Mesothelial cell of epicardium (in vitro differentiated cells): ENCODE measurements around the gene KLHL17. TPM values are rescaled to one million over a fixed set of nuclear protein-coding genes. Genes with fewer than 3 reads are reported as not detected.

Experiments
- DNase-seq, 2 experiments: peaks; one replicate each; pipeline ENCODE4 v3.0.0; 2021; ENCODE audit warnings: low spot score in 2 of 2; ENCODE audit not compliant: unreplicated experiment in 2 of 2
- H3K27ac Mint-ChIP-seq: 2 replicates; pipeline ENCODE4 v1.8.0; 2021; ENCODE audit warnings: mixed read lengths
- H3K27me3 Mint-ChIP-seq: 2 replicates; pipeline ENCODE4 v1.8.0; 2021; ENCODE audit warnings: low read depth, mixed read lengths
- H3K36me3 Mint-ChIP-seq: 2 replicates; pipeline ENCODE4 v1.8.0; 2021; ENCODE audit warnings: mixed read lengths
- H3K4me1 Mint-ChIP-seq: 2 replicates; pipeline ENCODE4 v1.8.0; 2021; ENCODE audit warnings: mixed read lengths
- H3K4me3 Mint-ChIP-seq: 2 replicates; pipeline ENCODE4 v1.8.0; 2021; ENCODE audit warnings: mild to moderate bottlenecking, moderate library complexity, mixed read lengths
- H3K9me3 Mint-ChIP-seq: 2 replicates; pipeline ENCODE4 v1.8.0; 2021; ENCODE audit warnings: mixed read lengths
- total RNA-seq: library from RNA; stranded (reverse); gene quantifications from 3 replicates; pipeline ENCODE4 v1.2.1, GENCODE V29; 2021
- TF ChIP-seq, protein P1 (sequence below): fragments of 200-600 bp; sonication (generic); IDR thresholded peaks from one replicate; pipeline ENCODE4 v1.5.0; 2021; ENCODE audit warnings: antibody characterized with exemption; ENCODE audit not compliant: unreplicated experiment

Gene KLHL17
- total RNA-seq, 1 donor from 2014 or later, result 47.0 TPM

DNA sequence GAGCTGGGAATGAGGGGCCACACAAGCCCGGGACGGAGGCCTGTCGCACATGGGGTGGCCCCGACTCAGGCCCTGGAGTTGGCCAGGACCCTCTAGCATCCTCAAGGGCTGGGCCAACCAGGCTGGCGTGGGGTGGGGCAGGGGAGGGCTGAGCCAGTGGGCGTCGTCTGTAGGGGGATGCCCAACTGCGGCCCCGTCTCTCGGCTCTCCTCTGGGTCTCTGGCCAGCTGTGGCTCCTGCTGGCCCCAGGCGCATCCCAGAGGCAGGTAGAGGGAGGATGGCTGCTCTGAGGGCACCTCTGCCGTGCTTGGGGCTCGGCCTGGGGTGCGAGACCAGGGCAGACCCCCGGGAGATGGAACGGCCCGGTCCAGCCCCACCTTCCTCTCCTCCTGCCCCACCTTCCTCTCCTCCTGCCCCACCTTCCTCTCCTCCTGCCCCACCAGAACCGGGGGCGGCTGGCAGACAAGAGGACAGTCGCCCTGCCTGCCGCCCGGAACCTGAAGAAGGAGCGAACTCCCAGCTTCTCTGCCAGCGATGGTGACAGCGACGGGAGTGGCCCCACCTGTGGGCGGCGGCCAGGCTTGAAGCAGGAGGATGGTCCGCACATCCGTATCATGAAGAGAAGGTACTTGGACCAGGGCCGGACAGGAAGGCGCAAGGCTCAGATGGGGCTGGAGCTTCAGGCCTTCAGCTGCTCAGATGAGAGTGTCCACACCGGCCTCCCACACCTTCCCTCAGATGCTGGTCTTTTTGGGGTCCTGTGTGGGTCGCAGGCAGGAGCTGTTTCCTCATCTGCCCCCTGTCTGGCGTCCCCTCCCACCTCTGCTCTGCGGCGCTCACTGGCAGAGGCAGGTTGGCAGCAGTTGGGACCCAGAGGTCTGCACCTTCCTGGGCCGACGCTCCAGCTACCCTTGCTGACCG is 30.4 kb upstream of the KLHL17 start:
- H3K27me3 Mint-ChIP-seq, result no peaks in the 10 kb centered on the region
- no peaks in the 10 kb centered on the region for H3K9me3 Mint-ChIP-seq
- peaks cover 9% of the 10 kb centered on the region for H3K36me3 Mint-ChIP-seq

DNA sequence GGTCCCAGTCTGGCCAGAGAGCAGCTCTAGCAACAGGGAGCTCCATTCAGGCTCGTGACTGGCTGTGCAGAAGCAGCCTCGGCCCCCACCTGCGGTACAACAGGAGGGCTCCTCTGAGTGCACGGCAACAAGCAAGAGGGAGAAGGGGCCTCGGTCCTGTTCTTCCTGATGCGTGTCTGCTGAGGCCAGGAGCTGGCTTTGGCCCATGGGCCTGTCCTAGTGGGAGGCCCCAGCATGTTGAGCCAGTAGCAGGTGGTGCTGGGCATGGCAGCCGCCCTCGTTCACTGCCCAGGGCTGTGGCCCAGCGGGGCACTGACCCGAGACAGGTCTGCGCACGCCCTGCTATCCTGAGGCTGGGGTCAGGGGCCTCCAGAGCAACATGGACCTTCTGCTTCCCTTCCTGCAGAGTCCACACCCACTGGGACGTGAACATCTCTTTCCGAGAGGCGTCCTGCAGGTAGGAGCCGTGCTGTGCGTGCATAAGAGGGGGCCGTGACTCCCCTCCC is 29.7 kb upstream of the KLHL17 start:
- no peak overlapping the region for H3K4me3 Mint-ChIP-seq
- H3K9me3 Mint-ChIP-seq, result no peaks in the 10 kb centered on the region
- peaks cover 64% of the 10 kb centered on the region for H3K4me1 Mint-ChIP-seq
- H3K27ac Mint-ChIP-seq, result no peak overlapping the region
- TF ChIP-seq, protein P1, sequence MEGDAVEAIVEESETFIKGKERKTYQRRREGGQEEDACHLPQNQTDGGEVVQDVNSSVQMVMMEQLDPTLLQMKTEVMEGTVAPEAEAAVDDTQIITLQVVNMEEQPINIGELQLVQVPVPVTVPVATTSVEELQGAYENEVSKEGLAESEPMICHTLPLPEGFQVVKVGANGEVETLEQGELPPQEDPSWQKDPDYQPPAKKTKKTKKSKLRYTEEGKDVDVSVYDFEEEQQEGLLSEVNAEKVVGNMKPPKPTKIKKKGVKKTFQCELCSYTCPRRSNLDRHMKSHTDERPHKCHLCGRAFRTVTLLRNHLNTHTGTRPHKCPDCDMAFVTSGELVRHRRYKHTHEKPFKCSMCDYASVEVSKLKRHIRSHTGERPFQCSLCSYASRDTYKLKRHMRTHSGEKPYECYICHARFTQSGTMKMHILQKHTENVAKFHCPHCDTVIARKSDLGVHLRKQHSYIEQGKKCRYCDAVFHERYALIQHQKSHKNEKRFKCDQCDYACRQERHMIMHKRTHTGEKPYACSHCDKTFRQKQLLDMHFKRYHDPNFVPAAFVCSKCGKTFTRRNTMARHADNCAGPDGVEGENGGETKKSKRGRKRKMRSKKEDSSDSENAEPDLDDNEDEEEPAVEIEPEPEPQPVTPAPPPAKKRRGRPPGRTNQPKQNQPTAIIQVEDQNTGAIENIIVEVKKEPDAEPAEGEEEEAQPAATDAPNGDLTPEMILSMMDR, result no peak
- DNase-seq, result no peak
- peaks cover 9% of the 10 kb centered on the region for H3K36me3 Mint-ChIP-seq
- H3K27me3 Mint-ChIP-seq, result no peaks in the 10 kb centered on the region

More for the DNA sequence above, 30.4 kb upstream of the KLHL17 start:
- H3K4me1 Mint-ChIP-seq, result peaks cover 57% of the 10 kb centered on the region
- H3K27ac Mint-ChIP-seq, result no peak overlapping the region
- TF ChIP-seq, protein P1, result no peak
- no peak for DNase-seq
- no peak overlapping the region for H3K4me3 Mint-ChIP-seq

DNA sequence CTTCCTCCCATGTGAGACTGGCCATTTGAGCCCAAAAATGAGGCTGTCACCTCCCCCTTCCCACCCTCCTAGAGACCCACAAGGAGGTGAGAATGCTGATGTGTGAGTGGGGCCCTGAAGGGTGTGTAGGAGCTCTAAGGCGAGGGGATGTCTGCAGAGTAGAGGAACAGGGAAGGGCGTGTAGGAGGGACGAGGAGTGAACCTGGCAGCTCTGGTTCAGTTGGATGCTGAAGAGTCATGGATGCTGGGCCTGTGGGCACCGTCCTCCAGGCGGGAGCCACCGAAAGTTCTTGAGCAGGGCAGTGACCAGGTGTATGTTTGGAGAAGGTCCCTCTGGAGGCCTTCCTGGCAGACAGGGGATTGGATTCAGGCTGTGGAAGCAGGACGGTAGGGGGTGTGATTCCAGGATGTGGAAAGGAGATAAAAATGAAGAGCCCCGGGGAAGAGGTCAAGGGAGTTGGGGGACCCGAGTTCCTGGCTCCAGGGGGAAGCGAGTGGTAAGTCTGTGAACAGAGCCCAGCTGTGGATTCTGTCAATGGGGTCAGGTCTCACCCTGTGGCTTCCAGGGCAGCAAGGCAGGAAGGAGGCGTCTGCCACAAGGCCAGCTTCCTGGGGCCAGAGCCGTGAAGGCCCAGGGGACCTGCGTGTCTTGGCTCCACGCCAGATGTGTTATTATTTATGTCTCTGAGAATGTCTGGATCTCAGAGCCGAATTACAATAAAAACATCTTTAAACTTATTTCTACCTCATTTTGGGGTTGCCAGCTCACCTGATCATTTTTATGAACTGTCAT is 28.8 kb upstream of the KLHL17 start:
- H3K27ac Mint-ChIP-seq, result no peak overlapping the region
- H3K4me1 Mint-ChIP-seq, result peaks cover 62% of the 10 kb centered on the region
- H3K36me3 Mint-ChIP-seq, result peaks cover 9% of the 10 kb centered on the region
- H3K9me3 Mint-ChIP-seq, result no peaks in the 10 kb centered on the region
- TF ChIP-seq, protein P1, result no peak
- H3K27me3 Mint-ChIP-seq, result no peaks in the 10 kb centered on the region
- H3K4me3 Mint-ChIP-seq, result peak overlapping the region; percentile 29
- DNase-seq, result no peak

DNA sequence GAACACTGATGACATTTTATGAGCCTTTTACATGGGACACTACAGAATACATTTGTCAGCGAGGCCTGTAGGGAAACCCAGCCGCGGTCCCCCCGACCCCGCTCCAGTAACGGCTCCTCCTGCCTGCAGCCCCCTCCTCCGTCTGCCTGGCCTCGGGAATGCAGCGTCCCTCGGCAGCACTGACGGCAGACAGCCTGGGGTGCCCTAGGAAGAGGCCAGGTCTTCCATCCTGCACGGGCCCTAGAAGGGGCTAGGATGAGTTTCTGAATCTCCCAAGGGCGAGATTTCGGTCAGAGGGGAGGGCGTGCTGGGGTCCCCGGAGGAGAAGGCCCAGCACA is 28.2 kb upstream of the KLHL17 start:
- H3K36me3 Mint-ChIP-seq, result peaks cover 9% of the 10 kb centered on the region
- H3K4me1 Mint-ChIP-seq, result peaks cover 61% of the 10 kb centered on the region
- no peak overlapping the region for H3K27ac Mint-ChIP-seq
- TF ChIP-seq, protein P1, result no peak
- DNase-seq, result no peak
- H3K9me3 Mint-ChIP-seq, result no peaks in the 10 kb centered on the region
- no peak overlapping the region for H3K4me3 Mint-ChIP-seq
- H3K27me3 Mint-ChIP-seq, result no peaks in the 10 kb centered on the region

DNA sequence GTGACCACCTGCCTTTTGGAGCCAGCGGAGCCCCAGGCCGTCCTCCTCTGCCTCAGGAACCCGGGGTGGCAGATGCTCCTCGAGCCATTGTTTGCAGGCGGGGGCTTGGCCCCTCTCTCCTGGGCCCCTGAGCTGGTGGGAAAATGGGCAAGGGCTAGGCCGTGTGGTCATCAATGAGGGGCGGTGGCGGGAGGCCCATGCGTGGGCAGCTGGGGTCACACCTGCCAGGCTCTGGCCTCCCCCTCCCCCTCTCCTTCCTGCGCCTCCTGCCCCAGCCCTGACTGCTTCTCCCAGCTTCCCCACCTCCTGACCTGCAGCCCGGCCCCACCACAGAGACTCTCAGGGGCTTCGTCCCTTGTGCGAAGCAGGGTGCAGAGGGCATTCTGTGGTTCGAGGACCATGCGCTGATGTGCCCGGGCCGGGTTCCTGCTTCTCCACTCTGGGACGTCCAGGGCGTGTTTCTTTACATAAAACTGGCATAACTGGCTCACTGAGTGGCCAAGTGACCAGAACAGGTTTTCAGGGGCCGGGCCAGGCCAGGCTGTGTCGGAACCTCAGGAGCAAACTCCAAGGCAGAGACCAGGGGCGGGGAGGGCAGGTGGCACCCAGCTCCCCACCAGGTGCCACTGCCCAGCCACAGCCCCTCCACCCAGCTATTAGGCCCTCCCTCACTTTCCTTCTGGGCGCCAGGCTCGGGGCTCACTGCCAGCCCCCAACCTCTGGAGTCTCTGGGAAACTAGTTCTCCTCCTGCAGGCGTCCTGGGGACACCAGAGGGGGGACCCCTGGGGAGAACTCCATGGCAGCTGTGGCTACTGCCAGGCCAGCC is 27.4 kb upstream of the KLHL17 start:
- no peaks in the 10 kb centered on the region for H3K27me3 Mint-ChIP-seq

More for the DNA sequence above, 27.4 kb upstream of the KLHL17 start:
- peaks cover 57% of the 10 kb centered on the region for H3K4me1 Mint-ChIP-seq
- peak overlapping the region; percentile 56 for H3K27ac Mint-ChIP-seq
- TF ChIP-seq, protein P1, result no peak
- H3K4me3 Mint-ChIP-seq, result peak overlapping the region; percentile 30
- peaks cover 4% of the 10 kb centered on the region for H3K36me3 Mint-ChIP-seq
- H3K9me3 Mint-ChIP-seq, result no peaks in the 10 kb centered on the region
- no peak for DNase-seq
